Mesendoderm (in vitro differentiated cells): Measurements from ENCODE around the gene CELF5.
"Not testable (repeated sequence)": the region's sequence is repeated elsewhere in the genome, so short reads cannot be mapped to it uniquely, and the experiment has no call there.

Source experiments
- DNase-seq: peaks from one replicate; pipeline ENCODE4 v3.0.0; 2013
- H2AK5ac ChIP-seq: 2 replicates; pipeline ENCODE4 v1.6.1; 2013; ENCODE audit warnings: low read length, inconsistent platforms
- H2BK120ac ChIP-seq: 2 replicates; pipeline ENCODE4 v1.6.1; 2013; ENCODE audit warnings: low read depth, mild to moderate bottlenecking, low read length, moderate library complexity, mixed read lengths
- H2BK15ac ChIP-seq: replicated peaks from 2 replicates; pipeline ENCODE4 v1.6.1; 2013; ENCODE audit warnings: low read depth, mild to moderate bottlenecking, moderate library complexity
- H2BK5ac ChIP-seq: 2 replicates; pipeline ENCODE4 v1.6.1; 2013; ENCODE audit warnings: low read length, inconsistent platforms
- H3K18ac ChIP-seq: 2 replicates; pipeline ENCODE4 v1.6.1; 2013; ENCODE audit warnings: mild to moderate bottlenecking, low read length, mixed read lengths
- H3K23ac ChIP-seq: one replicate; pipeline ENCODE4 v1.6.1; 2013; ENCODE audit warnings: low read length
- H3K27ac ChIP-seq: 2 replicates; pipeline ENCODE4 v1.5.1; 2013; ENCODE audit warnings: low read depth, mild to moderate bottlenecking, inconsistent platforms, low read length, moderate library complexity
- H3K27me3 ChIP-seq: 2 replicates; pipeline ENCODE4 v1.6.1; 2013; ENCODE audit warnings: low read length, control low read depth, mild to moderate bottlenecking, inconsistent platforms; ENCODE audit not compliant: insufficient read depth, poor library complexity
- H3K36me3 ChIP-seq: 2 replicates; pipeline ENCODE4 v1.6.1; 2013; ENCODE audit warnings: low read length, inconsistent platforms; ENCODE audit not compliant: control insufficient read depth, insufficient read depth
- H3K4ac ChIP-seq: one replicate; pipeline ENCODE4 v1.6.1; 2013; ENCODE audit warnings: low read depth, mild to moderate bottlenecking, low read length, moderate library complexity
- H3K4me1 ChIP-seq: 2 replicates; pipeline ENCODE4 v1.6.1; 2013; ENCODE audit warnings: low read depth, low read length, inconsistent platforms; ENCODE audit not compliant: control insufficient read depth
- H3K4me2 ChIP-seq: 2 replicates; pipeline ENCODE4 v1.6.1; 2013; ENCODE audit warnings: low read length
- H3K4me3 ChIP-seq: 2 replicates; pipeline ENCODE4 v1.5.1; 2013; ENCODE audit warnings: mild to moderate bottlenecking, low read length
- H3K56ac ChIP-seq: one replicate; pipeline ENCODE4 v1.6.1; 2013; ENCODE audit warnings: low read length
- H3K79me1 ChIP-seq: 2 replicates; pipeline ENCODE4 v1.6.1; 2013; ENCODE audit warnings: low read length, inconsistent platforms
- H3K79me2 ChIP-seq: 2 replicates; pipeline ENCODE4 v1.6.1; 2013; ENCODE audit warnings: mild to moderate bottlenecking, low read length; ENCODE audit not compliant: control insufficient read depth, insufficient read depth
- H3K9ac ChIP-seq: 2 replicates; pipeline ENCODE4 v1.6.1; 2013; ENCODE audit warnings: low read length, inconsistent platforms
- H4K5ac ChIP-seq: one replicate; pipeline ENCODE4 v1.6.1; 2013; ENCODE audit warnings: low read length
- H4K8ac ChIP-seq: one replicate; pipeline ENCODE4 v1.6.1; 2013; ENCODE audit warnings: low read depth, mild to moderate bottlenecking, control low read depth, low read length, moderate library complexity
- WGBS: extraction: QIAGEN DNeasy Blood & Tissue Kit; methylation state at CpG from one replicate; pipeline ENCODE4 v1.1.7; 2013; ENCODE audit warnings: low lambda C conversion rate, missing lambda C conversion rate; ENCODE audit not compliant: insufficient coverage; ENCODE audit errors: extremely low coverage; 5-methylcytosine and 5-hydroxymethylcytosine counted together

Gene CELF5

DNA sequence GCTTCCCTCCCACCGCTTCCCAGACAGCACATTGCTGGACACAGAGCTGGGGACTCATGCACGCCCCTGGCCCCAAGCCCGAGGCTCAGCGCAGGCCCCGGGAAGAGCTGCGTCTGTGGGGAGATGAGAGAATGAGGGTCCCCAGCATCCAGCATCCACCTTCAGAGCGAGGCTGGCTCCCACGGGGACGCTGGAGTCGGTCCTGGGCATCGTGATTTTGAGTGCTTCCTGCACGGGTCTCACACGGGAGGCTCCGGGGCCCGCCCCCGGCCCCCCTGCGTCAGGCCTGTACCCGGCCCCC lies 34.0 kb upstream of the CELF5 start:
- H3K79me1 ChIP-seq: peaks cover 24% of the 10 kb centered on the region
- H3K79me2 ChIP-seq: peaks cover 56% of the 10 kb centered on the region
- H2BK120ac ChIP-seq: no peak overlapping the region
- H2BK15ac ChIP-seq: no peak overlapping the region
- H3K27ac ChIP-seq: no peak overlapping the region
- WGBS: no CpG with 5 or more reads among the region's 18 CpGs
- H3K4ac ChIP-seq: no peak overlapping the region
- H3K4me1 ChIP-seq: peaks cover 3% of the 10 kb centered on the region
- no peak for DNase-seq
- H3K23ac ChIP-seq: no peak overlapping the region
- no peak overlapping the region for H3K18ac ChIP-seq
- H3K36me3 ChIP-seq: no peaks in the 10 kb centered on the region
- H3K56ac ChIP-seq: no peak overlapping the region
- no peak overlapping the region for H3K9ac ChIP-seq
- H3K4me2 ChIP-seq: no peak overlapping the region
- no peak overlapping the region for H4K5ac ChIP-seq
- no peaks in the 10 kb centered on the region for H3K27me3 ChIP-seq
- no peak overlapping the region for H2AK5ac ChIP-seq
- no peak overlapping the region for H3K4me3 ChIP-seq
- no peak overlapping the region for H4K8ac ChIP-seq
- no peak overlapping the region for H2BK5ac ChIP-seq

DNA sequence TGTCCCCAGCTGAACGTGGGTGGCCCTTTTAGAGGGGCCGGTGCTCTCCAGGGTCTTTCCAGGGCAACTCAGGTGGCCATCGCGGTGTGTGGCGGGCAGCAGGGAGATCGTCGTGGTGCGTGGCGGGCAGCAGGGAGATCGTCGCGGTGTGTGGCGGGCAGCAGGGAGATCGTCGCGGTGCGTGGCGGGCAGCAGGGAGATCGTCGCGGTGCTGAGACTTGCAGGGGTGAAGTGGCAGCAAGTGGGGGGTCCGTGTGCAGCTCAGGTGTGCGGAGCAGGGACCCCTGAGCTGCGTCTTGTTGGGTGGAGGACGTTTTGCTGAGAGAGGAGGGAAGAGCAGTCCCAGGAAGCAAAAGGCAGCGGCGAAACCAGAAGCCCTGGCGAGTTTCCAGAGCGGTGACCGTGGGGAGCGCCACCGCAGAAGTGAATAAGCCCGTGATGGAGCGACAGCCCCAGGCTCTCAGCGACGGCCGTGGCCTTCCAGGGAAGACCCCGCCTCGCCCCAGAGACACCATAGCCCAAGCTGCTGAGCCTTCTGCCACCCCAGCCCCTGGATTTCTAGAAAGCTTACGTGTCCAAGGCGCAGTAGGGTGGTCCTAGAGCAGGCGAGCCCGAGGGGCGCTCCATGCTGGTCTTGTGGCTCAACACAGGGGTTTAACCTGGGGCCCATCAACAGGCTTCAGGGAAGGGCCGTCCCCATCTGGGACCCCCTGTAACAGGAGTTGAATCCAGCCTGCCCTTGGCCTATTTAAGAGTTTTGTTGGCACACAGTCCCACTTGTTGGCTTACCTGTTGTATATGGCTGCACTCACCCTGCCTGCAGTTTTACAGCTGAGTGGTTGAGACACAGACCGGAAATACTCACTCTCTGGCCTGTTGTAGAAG lies 33.3 kb upstream of the CELF5 start:
- no peak overlapping the region for H4K5ac ChIP-seq
- H2BK120ac ChIP-seq: no peak overlapping the region
- no peak for DNase-seq
- no peak overlapping the region for H3K27ac ChIP-seq
- H2BK5ac ChIP-seq: no peak overlapping the region
- no peak overlapping the region for H2AK5ac ChIP-seq
- H3K36me3 ChIP-seq: no peaks in the 10 kb centered on the region
- no CpG with 5 or more reads among the region's 46 CpGs for WGBS
- H3K23ac ChIP-seq: no peak overlapping the region
- no peak overlapping the region for H3K4me2 ChIP-seq
- H3K18ac ChIP-seq: no peak overlapping the region
- no peak overlapping the region for H3K4ac ChIP-seq
- H3K56ac ChIP-seq: no peak overlapping the region
- H2BK15ac ChIP-seq: no peak overlapping the region
- no peak overlapping the region for H3K9ac ChIP-seq
- peaks cover 3% of the 10 kb centered on the region for H3K4me1 ChIP-seq
- H3K27me3 ChIP-seq: no peaks in the 10 kb centered on the region
- H3K4me3 ChIP-seq: no peak overlapping the region
- peaks cover 24% of the 10 kb centered on the region for H3K79me1 ChIP-seq
- H4K8ac ChIP-seq: no peak overlapping the region
- H3K79me2 ChIP-seq: peaks cover 53% of the 10 kb centered on the region

- H2AK5ac ChIP-seq, H2BK15ac ChIP-seq, H3K18ac ChIP-seq, H3K4me1 ChIP-seq, H4K5ac ChIP-seq, H2BK120ac ChIP-seq, H3K27me3 ChIP-seq, H3K9ac ChIP-seq, H4K8ac ChIP-seq, DNase-seq, H3K4me3 ChIP-seq, H2BK5ac ChIP-seq, H3K36me3 ChIP-seq, H3K4me2 ChIP-seq, H3K27ac ChIP-seq, H3K56ac ChIP-seq, H3K4ac ChIP-seq, H3K23ac ChIP-seq: not testable (repeated sequence)
- H3K79me1 ChIP-seq: peaks cover 21% of the 10 kb centered on the region
- peaks cover 47% of the 10 kb centered on the region for H3K79me2 ChIP-seq
- no CpG with 5 or more reads among the region's 12 CpGs for WGBS
Observed at GRCh38 chr19:3191806-3192104, 32.7 kb upstream of the CELF5 start.

GRCh38 chr19:3192228-3192635 lies 32.2 kb upstream of the CELF5 start:
- H4K8ac ChIP-seq: no peak overlapping the region
- H3K4me2 ChIP-seq: no peak overlapping the region
- no peak for DNase-seq
- H3K27ac ChIP-seq: no peak overlapping the region
- H3K23ac ChIP-seq: no peak overlapping the region
- H3K79me2 ChIP-seq: peaks cover 42% of the 10 kb centered on the region
- no peak overlapping the region for H2AK5ac ChIP-seq
- H2BK5ac ChIP-seq: no peak overlapping the region
- H2BK15ac ChIP-seq: no peak overlapping the region
- H3K79me1 ChIP-seq: peaks cover 17% of the 10 kb centered on the region
- no peak overlapping the region for H3K4ac ChIP-seq
- H3K4me3 ChIP-seq: no peak overlapping the region
- no peak overlapping the region for H2BK120ac ChIP-seq
- no peaks in the 10 kb centered on the region for H3K36me3 ChIP-seq
- no peaks in the 10 kb centered on the region for H3K4me1 ChIP-seq
- no peaks in the 10 kb centered on the region for H3K27me3 ChIP-seq
- no peak overlapping the region for H3K9ac ChIP-seq
- H3K18ac ChIP-seq: no peak overlapping the region
- no CpG with 5 or more reads among the region's 32 CpGs for WGBS
- no peak overlapping the region for H4K5ac ChIP-seq
- H3K56ac ChIP-seq: no peak overlapping the region

- Histone ChIP-seq H3K4me3 (no peak overlapping the region), H3K18ac (no peak overlapping the region), H3K79me2 (peaks cover 38% of the 10 kb centered on the region), H3K4ac (no peak overlapping the region), H3K79me1 (peaks cover 15% of the 10 kb centered on the region), H3K9ac (no peak overlapping the region), H3K27me3 (no peaks in the 10 kb centered on the region), H3K4me1 (no peaks in the 10 kb centered on the region), H3K36me3 (no peaks in the 10 kb centered on the region), H2BK120ac (no peak overlapping the region), H3K4me2 (no peak overlapping the region), H4K5ac (no peak overlapping the region), H2AK5ac (no peak overlapping the region), H2BK15ac (no peak overlapping the region), H3K56ac (no peak overlapping the region), H3K27ac (no peak overlapping the region), H4K8ac (no peak overlapping the region), H3K23ac (no peak overlapping the region), H2BK5ac (no peak overlapping the region)
- DNase-seq: no peak
- no CpG with 5 or more reads among the region's 14 CpGs for WGBS
Observed at GRCh38 chr19:3192684-3193083, 31.8 kb upstream of the CELF5 start.
